HG03457 (cell line): ENCODE data around the gene CEND1.

Experiments used
- ATAC-seq: cut with Tn5 transposase; IDR thresholded peaks from one replicate; pipeline ENCODE4 v1.9.1; 2021; ENCODE audit warnings: moderate number of reproducible peaks; ENCODE audit not compliant: unreplicated experiment

Gene CEND1

DNA sequence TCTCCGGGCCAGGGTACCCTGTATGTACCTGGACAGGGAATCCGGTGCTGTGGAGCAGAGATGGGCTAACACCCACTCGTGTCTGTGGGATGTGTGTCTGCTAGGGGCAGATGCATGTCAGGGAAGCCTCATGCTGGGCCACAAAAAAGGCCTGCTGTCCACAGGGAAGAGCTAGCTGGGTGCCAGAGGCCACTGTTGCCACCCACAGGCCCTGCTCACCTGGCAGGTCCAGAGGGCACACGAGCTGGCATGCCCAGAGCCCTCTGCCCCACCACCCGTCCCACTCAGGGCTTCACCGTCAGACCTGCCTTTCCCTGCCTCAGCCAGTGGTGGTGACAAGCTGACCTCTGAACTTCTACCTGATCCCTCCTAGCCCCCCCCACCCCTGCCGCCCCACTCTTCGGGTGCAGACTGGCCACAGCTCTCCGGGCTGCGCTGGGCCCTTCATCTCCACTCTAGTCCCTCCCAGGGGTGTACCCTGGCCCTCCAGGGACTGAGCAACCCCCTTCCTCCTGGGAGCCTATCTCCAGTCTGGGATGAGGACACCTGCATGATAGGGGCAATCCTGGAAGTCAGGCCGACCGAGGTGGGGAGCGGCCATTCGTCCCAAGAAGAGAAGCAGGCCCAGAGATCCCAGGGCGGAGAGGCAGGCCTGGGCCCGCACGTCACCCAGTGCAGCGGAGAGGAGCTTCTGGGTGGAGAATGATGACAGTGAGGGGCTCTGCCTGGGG, 6.8 kb upstream of the CEND1 start:
- no peak for ATAC-seq

DNA sequence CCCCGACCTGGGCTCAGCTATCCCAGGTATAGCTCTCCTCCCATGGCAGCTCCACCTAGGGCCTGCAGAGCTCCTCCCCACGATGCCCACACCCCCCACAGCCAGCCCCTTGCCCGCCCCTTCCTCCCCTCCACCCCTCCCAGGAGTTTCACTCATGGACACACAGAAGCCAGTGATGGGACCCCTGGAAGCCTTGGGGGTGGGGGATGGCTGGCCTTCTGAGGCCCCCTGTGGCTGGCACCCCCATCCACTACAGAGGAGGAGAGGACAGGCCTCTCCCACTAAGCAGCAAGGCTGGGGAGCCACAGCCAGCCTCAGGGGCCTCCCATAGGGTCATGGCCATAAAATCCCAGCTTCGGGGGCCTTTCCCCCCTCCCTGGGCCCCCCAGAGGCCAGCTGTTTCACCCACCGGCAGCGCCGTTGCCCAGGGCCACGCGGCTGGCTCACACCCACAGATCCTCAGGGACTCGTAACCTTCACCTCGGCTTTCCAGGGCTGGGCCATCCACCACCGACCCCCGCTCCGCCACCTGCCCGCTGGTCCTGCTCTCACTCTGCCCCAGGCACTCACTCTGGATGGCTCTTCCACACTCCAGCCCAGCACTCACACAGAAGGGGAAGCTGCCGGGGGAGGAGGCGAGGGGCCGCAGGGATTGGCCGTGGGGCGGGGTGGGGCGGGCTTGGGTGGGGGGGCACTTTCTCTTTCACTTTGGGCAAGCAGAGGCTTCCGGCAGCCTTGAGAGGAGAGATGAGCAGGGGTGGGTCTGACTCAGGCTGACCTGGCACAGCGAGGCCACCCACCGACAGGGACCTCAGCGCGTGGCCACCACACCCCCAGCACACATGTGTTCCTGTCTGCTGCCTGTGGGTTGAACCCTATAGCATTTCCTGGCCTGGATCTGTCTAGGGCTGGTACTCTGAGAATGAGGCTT, 6.0 kb upstream of the CEND1 start:
- no peak for ATAC-seq

DNA sequence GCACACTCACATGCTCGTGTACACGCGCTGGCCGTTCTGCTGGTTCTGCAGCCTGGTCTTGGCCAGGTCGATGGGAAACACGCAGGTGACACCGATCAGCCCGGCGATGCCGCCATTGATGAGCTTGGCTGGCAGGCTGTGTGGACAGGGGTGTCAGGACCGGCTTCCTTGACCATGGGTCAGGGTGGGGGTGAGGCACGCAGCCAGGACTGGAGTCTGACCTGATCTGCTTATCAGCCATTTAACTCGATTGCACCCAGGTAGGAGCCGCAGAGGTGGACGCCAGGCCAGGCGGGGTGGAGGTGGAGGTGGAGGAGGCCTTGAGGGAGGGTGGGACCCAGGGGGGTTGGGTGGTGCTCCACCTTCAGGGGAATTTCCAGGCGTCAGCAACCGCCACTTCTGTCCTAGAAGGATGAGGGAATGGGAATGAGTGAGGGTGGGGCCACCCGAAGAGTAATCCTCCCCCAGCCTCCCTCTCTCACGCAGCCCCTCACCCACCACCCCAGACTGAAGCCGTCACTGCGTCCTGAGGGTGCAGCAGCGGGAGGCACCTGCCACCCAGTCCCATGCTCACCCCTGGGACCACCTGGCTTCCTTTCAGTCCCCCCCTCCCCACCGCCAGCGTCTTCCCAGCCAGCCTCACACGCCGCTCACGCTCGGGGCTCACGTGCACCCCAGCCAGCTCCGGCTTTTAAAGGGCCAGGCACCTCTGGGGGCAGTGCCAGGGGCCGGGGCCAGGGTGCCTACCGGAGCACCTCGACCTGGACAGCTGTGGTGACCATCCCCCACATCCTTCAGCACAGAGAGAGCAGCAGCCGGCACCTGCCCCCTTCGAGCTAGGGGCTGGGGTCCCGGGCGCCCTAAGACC, 5.1 kb upstream of the CEND1 start:
- ATAC-seq: no peak

DNA sequence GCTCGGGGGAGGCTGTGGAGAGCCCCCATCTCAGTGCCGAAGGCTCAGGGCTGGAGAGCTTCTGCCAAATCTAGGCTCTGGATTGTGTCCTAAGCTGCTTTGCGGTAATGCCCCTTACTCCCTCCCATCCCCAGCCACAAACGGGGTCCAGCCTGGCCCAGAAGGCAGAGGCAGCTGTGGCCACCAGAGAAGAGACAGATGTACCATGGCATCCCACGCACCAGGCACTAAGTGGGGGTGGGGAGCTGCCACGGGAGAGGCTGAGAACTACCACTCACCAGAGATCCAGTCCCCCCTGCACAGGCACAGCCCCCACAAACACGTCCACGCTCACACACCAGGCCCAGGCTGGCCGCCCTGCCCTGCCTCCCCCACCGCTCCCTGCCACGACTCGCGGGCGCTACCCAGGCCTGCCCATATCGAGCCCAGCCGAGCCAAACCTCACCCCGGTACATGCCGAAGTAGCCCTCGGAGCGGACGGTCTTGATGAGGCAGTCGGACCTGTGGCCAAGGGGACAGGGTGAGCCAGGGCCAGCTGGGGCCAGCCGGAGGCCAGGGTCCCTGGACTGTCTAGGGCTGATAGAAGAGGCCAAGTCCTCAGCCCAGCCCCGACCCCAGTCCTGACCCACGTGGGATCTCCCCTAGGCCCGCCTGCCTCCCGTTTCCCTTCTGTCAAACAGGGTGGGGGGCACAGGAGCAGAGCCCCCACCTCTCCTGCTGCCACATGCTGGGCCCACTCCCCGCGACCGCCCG, 4.3 kb upstream of the CEND1 start:
- no peak for ATAC-seq

DNA sequence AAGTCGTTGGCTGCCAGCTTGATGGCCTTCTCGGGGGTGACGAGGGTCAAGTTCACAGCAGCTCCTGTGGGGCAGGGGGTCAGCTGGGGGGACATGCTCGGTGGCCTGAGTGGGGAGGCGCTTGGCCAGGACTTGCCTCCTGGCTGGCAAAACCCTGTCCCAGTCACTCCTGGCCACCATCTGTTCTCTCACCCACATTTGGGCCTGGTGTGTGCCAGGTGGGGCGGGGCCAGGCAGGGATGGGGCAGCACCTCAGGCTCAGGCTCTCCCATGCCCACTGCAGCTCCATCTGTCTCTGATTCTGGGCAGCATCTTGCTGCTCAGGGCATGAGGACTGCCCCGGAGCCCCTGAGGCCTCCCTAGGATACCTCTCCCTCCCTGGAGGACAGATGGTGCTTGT, 3.7 kb upstream of the CEND1 start:
- ATAC-seq: no peak

- ATAC-seq: no peak
Observed at GRCh38 chr11:792873-793272, 3.0 kb upstream of the CEND1 start.

DNA sequence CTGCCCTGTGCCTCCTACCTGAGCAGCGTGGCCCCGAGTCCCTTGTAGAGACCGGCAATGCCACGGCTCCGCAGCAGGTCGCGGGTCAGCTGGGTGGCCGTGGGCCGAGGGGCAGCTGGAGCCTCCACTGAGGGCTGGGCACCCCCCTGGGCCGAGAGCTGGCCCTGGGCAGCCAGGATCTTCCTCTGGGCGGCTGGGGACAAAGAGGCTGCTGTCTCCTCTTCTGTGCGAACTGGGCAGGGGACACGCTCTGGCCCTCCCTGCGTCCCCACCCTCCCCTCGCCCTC, 2.6 kb upstream of the CEND1 start:
- no peak for ATAC-seq

- no peak for ATAC-seq
Observed at GRCh38 chr11:791658-792534, 2.0 kb upstream of the CEND1 start.

DNA sequence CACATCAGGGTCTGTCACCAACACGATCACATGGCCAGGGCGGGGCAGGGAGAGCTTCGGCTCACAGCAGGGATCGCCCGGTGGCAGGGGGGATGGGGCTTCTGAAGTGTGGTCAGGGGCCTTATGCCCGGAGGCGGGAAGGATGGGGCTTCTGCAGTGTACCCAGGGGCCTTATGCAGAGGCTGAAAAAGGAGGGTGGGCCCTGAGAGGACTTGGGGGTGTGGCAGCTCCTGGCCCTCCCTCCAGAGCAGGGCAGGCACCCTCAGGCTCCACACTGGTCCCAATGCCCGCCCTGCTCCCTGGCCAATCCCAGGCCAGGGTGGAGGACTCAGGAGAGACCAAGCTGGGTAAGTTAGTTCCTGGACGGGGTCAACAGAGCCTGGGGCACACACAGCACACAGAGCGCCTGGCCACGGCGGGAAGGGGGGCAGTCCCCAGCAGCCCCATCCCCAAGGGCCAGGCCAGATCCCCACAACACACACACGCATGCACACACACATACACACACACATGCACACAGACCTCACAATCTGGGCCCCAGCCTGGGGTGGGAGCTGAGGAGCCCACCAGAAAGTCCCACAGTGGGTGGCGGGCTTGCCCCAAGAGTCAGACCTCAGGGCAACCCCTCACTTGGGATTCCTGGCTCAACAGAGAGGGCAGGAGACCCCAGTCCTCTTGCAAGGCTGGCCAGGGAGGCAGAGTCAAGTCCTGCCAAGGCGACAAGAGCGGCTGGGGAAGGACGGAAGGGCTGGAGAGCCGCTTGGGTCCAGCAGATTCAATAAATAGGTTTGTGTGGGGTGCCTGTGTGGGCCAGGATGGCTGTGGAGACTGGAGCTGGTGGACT, 1.1 kb upstream of the CEND1 start:
- ATAC-seq: no peak

DNA sequence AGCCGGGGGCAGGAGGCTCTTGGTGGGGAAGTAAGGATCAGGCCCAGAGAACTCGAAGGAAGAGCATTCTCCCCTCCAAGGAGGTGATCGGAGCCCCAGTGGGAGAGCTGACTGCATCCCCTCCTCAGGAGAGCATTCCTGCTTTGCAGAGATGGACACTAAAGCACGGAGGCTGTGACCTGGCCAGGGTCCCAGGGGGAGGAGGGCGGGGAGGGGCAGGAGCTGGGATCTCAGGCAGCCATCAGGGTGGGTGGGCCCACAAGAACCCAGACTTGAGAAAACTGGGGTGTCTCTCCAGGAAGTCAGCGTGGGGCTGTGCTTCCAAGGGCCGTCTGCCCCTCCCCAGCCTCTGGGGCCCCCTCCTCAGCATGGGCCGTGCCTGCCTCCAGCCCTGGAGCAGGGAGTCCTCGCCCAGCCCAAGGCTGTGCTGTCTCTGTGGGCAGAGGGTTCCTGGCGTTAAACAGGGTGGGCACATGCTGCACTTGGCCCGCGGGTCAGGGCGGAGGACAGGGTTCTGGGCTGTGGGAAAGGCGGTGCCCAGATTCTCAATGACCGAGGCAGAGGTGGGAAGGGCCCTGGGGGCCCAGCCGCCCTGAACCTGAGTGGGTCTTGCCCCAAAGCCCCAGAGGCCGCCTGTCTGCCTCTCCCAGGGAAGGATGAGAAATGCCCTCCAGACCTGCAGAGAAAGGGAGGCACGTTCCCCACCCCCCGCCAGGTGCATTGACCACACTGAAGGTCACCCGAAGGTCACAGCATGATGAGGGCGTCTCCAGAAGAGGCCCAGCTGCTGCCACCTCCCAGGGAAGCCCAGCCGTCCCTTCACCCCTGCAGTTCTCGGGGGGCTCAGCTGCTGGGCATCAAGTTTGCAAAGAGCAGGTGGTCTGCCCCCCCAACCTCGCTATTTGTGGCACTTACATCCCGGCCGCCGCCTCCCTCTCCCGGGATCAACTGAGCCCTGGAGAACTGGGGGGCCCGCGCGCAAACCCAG, 643 bp downstream of the CEND1 start:
- no peak for ATAC-seq

- ATAC-seq: no peak
Observed at GRCh38 chr11:788009-788640, 1.8 kb downstream of the CEND1 start.

GRCh38 chr11:787084-787675, 2.7 kb downstream of the CEND1 start:
- ATAC-seq: no peak

- no peak for ATAC-seq
Observed at GRCh38 chr11:786235-787083, 3.4 kb downstream of the CEND1 start.

- ATAC-seq: no peak
Observed at GRCh38 chr11:783581-784015, 6.3 kb downstream of the CEND1 start.

DNA sequence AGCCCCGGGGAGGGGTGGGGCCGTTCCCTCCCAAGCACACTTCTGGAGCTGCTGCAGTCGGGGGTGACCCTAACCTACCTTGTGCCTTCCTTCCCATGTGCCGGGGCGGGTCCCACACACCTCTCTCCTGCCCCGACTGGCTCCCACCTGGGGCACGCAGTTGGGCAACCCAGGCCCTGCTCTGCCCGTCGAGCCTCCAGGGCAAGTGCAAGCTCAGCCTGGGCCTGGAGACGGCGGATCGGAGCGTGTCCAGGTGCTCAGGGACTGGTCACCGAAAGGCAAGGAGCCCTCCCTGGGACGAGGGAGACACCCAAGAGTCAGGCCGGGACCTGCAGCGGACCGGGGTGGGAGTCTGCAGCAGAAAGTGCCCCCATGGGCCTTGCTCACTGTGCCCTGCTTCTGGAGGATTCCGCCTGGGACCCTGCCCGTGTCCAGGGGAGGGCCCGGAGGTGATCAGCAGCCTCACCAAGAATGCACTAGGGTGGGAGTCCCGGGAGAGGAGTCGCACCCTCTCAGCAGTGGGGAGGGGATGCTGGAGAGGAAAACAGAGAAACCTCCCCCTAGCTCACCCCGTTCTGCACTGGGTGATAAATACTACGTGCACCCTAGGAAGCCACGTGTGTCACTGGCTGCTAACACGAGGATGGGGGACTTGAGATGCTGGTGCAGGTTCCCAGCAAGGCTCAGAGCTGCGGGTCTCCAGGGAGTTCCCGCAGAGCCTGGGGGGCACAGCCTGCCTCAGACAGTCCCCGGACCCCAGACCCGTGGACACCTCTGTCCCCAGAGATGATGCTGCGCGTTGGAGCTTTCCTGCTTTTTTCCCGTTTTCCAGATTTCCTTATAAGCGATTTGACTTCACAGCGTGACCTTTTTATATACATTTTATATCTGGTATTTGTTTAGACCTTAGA, 7.4 kb downstream of the CEND1 start:
- no peak for ATAC-seq
